DMS 273 (cell line): ENCODE measurements around the gene PITRM1.

Experiments used
- DNase-seq: peaks from one replicate; lab custom pipeline; 2025; ENCODE audit not compliant: unreplicated experiment; lab: John Stamatoyannopoulos, UW

PITRM1 gene

DNA sequence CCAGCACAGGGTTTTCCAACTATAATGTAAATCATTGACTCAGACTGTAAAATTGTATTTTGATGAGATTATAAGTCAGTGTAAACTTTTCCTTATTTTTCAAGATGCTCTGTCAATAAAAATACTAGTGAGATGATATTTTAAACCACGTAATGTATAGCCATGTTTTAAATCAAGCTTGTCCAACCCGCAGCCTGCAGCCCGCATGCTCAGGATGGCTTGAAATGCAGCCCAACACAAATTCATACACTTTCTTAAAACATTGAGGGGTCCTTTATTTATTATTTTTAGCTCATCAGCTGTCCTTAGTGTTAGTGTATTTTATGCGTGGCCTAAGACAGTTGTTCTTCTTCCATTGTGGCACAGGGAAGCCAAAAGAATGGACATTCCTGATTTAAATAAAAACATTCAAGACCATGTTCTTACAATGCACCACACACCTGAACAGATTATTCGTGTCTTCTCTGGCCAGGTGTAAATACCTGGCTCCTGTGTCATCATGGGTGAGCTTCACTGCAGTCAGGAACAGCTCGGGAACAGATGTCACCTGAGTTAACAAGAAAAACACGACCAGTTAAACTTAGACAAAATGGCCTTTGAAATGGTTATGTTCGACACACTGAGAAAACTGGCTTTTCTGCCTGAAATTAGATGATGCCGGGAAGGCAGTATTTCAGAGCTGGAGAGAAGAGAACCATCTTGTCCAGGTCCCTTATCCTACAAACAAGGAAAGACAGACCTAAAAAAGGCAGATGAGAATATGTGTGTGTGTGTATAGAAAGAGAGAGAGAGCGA is 5.9 kb downstream of the PITRM1 start:
- DNase-seq: no peak

DNA sequence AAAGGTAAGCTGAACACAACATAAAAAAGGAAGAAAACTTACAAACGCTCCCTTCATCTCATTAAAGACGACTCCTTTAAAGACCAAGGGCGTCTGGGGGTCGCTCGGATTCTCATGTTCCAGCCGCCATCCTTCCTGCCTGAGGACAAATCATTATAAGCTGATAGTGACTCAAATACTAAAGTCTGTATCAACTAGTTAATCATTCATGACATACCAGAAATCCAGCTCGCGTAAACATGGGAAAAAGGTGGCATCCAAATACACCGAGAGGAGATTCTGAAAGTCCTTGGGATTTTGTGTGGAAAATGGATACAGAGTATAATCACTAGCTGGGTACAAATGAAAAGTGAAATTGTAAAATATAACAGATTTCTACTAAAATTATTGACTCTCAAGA is 7.4 kb downstream of the PITRM1 start:
- DNase-seq: no peak

- no peak for DNase-seq
Measured at GRCh38 chr10:3163879-3164278, 8.7 kb downstream of the PITRM1 start.

- no peak for DNase-seq
Measured at GRCh38 chr10:3162533-3162932, 10.0 kb downstream of the PITRM1 start.

GRCh38 chr10:3159152-3159551 is 13.4 kb downstream of the PITRM1 start:
- no peak for DNase-seq

DNA sequence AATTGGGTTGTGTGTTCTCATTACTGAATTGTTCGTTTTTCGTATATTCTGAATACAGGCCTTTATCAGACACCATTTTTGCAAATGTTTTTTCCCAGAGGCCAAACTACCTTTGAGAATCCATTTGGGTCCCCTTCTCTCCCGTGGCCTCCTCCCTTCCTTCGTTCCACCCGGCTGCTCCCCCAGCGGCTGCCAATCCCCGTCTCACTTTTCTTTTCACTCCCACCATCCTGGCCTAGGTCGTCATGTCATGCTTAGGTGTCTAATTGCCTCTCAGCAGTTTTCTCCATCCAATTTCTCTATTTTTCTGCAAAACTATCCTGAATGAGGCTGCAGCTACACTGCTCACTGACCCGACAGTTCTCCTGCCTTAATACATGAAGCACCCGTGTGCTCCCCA is 17.9 kb downstream of the PITRM1 start:
- DNase-seq: no peak

DNA sequence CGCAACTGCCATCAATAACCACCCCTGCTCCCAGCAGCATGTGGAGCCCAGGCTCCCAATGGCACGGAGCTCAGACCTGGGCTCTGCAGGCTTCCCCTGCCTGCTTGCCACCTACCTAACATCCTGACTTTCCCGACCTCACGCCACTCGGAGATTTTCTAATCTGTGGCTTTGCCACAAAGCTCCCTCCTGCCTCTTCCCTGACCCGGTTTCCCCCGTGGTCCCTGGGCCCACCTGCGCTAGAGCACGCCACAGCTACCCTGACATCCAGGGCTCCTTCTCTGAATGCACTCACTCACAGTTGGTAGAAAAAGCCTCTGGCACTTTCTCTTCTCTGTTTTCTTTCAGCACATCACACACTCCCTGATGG is 20.0 kb downstream of the PITRM1 start:
- DNase-seq: no peak

DNA sequence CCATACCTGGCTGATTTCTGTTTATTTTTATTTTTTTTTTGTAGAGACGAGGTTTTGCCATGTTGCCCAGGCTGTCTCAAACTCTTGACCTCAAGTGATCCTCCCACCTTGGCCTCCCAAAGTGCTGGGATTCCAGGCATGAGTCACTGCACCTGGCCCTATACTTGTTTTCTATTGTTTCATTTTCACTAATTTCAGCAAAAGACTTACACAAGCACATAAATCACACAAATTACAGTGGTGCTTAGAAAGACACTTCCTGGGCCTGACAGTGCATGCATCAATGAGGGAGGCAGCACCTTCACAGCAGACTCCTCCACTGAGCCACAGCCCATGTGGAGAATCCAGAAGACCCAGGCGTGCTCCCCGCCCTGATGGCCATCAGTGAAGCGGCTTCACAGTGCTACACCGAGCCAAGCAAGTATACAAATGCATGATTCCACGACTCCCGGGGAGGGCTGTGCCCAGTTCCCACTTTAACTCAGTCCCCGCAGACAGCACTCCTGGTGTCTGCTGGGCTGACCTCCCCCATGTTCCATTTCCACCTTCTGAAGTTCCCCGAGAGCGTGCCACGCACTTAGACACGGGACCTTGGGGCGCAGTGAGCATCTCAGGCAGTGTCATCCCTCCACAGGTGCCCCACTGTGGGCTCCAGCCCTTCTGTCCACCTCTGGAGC is 20.6 kb downstream of the PITRM1 start:
- DNase-seq: no peak

- DNase-seq: no peak
Measured at GRCh38 chr10:3150961-3151360, 21.6 kb downstream of the PITRM1 start.

GRCh38 chr10:3150366-3150765 is 22.2 kb downstream of the PITRM1 start:
- DNase-seq: no peak

- DNase-seq: no peak
Measured at GRCh38 chr10:3149918-3150317, 22.7 kb downstream of the PITRM1 start.

- no peak for DNase-seq
Measured at GRCh38 chr10:3148994-3149393, 23.6 kb downstream of the PITRM1 start.

GRCh38 chr10:3148041-3148440 is 24.5 kb downstream of the PITRM1 start:
- no peak for DNase-seq

GRCh38 chr10:3147117-3147820 is 25.3 kb downstream of the PITRM1 start:
- no peak for DNase-seq

DNA sequence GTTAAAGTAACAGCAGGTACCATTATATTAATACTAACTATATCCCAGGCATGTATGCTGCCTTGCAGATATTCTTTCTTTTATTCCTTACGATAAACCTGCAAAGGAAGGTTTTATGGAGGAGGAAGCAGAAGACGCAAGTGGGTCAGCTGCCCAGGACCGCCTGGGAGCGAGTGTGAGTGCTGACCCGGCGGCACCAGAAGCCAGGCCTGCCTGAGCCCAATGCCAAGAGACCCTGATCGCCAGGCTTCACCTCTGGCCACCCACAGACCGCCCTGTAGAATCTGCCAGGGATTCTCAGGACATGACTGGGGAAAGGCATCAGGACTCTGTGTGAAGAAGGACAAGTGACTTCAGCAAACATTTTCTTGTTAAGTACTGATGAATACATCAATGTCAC is 26.3 kb downstream of the PITRM1 start:
- DNase-seq: no peak

DNA sequence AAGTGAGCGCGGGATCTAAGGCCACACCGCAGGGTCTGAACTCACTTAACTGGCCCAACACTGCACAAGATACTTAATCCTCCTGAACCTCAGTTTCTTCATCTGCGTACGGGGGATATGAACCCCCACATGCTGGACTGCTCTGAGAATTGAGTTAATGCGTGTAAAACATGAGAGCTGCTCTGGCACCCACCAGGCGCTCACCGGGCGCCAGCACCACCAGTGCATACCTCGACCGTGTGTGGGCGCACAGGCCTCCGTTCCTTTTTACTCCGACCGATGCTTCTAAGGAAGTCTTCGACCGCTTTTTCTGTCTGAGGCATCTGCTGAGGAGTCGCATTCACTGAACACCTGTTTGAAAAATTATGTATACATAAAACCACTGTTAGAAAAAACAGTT is 27.2 kb downstream of the PITRM1 start:
- no peak for DNase-seq

DNA sequence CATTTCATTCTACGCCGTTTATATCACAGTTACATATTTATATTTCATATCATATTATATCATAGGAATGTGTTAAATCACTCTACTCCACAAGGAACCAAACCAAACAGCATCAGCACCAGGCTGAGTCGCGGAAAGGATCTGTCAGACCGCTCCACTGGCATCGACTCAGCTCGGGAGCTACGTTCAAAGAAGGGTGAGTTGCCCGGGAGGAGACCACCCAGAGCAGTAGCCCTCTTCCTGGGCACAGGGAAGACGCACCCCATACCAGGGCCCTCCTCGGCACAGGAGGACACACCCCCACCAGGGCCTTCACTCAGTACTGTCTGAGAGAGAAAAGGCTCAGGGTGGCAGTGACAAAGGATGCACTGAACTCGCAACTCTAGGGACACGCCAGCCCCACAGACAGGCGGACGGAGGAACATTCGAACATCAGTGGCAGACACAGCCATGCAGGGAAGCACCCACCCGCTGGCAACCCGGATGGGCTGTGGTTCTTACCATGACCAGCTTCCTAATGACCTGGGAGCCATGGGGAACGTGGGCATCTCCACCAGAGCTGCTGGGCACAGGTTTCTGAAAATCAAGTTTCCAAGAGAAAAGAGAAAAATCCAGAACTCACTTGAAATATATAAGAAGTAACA is 28.7 kb downstream of the PITRM1 start:
- no peak for DNase-seq

GRCh38 chr10:3143366-3143765 is 29.2 kb downstream of the PITRM1 start:
- no peak for DNase-seq

GRCh38 chr10:3142146-3142875 is 30.3 kb downstream of the PITRM1 start:
- DNase-seq: no peak

- DNase-seq: no peak
Measured at GRCh38 chr10:3141351-3142005, 31.1 kb downstream of the PITRM1 start.
